ENCODE measurements around the gene SLC16A5. TPM values are rescaled to one million over a fixed set of nuclear protein-coding genes. Genes with fewer than 3 reads are reported as not detected.

SLC16A5 gene
- total RNA-seq, 4 donors from 2014 or later = 65.9 to 94.6 (median 79.5) TPM

GRCh38 chr17:75147878-75148546 lies 60.3 kb downstream of the SLC16A5 start:
- intact Hi-C loops (cut with DNase I; ENCODE audit: low total_unique reads) = no loop called here
- WGBS, 2 donors (ENCODE audit: low coverage in 1 of 2) = 68 to 74% methylated on average over 3 to 6 of the region's 6 CpGs
- in situ Hi-C loops (cut with MboI; ENCODE audit: low pct_ligation_motif_present in 1 of 4, low pct_unique_long_range_greater_than_20kb in 1 of 4, low sequenced_read_pairs in 3 of 4) = no loop called here
- H3K36me3 ChIP-seq = peaks cover 0 to 22% (median 9%) of the 10 kb centered on the region in 4 donors
- H3K4me1 ChIP-seq = peaks cover 6 to 29% (median 19%) of the 10 kb centered on the region in 4 donors
- no peak for TF ChIP-seq EP300 (IDR thresholded peaks at IDR 0.05; ENCODE audit: low read depth)
- no peak for TF ChIP-seq CTCF (IDR thresholded peaks at IDR 0.05)
- peak; percentile 10 for TF ChIP-seq POLR2A (IDR thresholded peaks at IDR 0.05)
- TF ChIP-seq POLR2AphosphoS5 (IDR thresholded peaks at IDR 0.05) = peak in 2 of 3 donors; percentile 12 to 46
- H3K4me3 ChIP-seq = no peak overlapping the region
- H3K27ac ChIP-seq = peak overlapping the region; percentile 74 to 78 (median 76)
- H3K27me3 ChIP-seq = no peaks in the 10 kb centered on the region
- peak; percentile 23 for DNase-seq
- H3K9me3 ChIP-seq = no peaks in the 10 kb centered on the region

- TF ChIP-seq EP300 (IDR thresholded peaks at IDR 0.05; ENCODE audit: low read depth) = no peak
- H3K4me3 ChIP-seq = no peak overlapping the region
- no peaks in the 10 kb centered on the region for H3K27me3 ChIP-seq
- H3K4me1 ChIP-seq = peaks cover 11 to 42% (median 31%) of the 10 kb centered on the region in 4 donors
- in situ Hi-C loops (cut with MboI; ENCODE audit: low pct_ligation_motif_present in 1 of 4, low pct_unique_long_range_greater_than_20kb in 1 of 4, low sequenced_read_pairs in 3 of 4) = no loop called here
- H3K9me3 ChIP-seq = no peaks in the 10 kb centered on the region
- peaks cover 0 to 4% (median 0%) of the 10 kb centered on the region in 4 donors for H3K36me3 ChIP-seq
- WGBS, 2 donors (ENCODE audit: low coverage in 1 of 2) = 77 to 78% methylated on average over 5 to 6 of the region's 6 CpGs
- no peak for DNase-seq
- intact Hi-C loops (cut with DNase I; ENCODE audit: low total_unique reads) = no loop called here
- no peak overlapping the region for H3K27ac ChIP-seq
Observed at GRCh38 chr17:75151930-75152329, 64.2 kb downstream of the SLC16A5 start.

GRCh38 chr17:75152523-75152921 lies 64.8 kb downstream of the SLC16A5 start:
- 77 to 86% methylated on average over 6 of the region's 6 CpGs for WGBS, 2 donors (ENCODE audit: low coverage in 1 of 2)
- in situ Hi-C loops (cut with MboI; ENCODE audit: low pct_ligation_motif_present in 1 of 4, low pct_unique_long_range_greater_than_20kb in 1 of 4, low sequenced_read_pairs in 3 of 4) = no loop called here
- intact Hi-C loops (cut with DNase I; ENCODE audit: low total_unique reads) = no loop called here
- no peaks in the 10 kb centered on the region for H3K9me3 ChIP-seq
- TF ChIP-seq POLR2A (IDR thresholded peaks at IDR 0.05) (no peak), CTCF (IDR thresholded peaks at IDR 0.05) (no peak), EP300 (IDR thresholded peaks at IDR 0.05; ENCODE audit: low read depth) (no peak), POLR2AphosphoS5 (IDR thresholded peaks at IDR 0.05) (no peak)
- H3K4me1 ChIP-seq = peaks cover 9 to 39% (median 30%) of the 10 kb centered on the region in 4 donors
- H3K4me3 ChIP-seq = peak overlapping the region in 1 of 4 donors; percentile 84
- no peak for DNase-seq
- no peaks in the 10 kb centered on the region for H3K27me3 ChIP-seq
- no peaks in the 10 kb centered on the region for H3K36me3 ChIP-seq
- H3K27ac ChIP-seq = no peak overlapping the region

- DNase-seq = peak; percentile 76
- in situ Hi-C loops (cut with MboI; ENCODE audit: low pct_ligation_motif_present in 1 of 4, low pct_unique_long_range_greater_than_20kb in 1 of 4, low sequenced_read_pairs in 3 of 4) = no loop called here
- TF ChIP-seq EP300 (IDR thresholded peaks at IDR 0.05; ENCODE audit: low read depth) = no peak
- TF ChIP-seq POLR2A (IDR thresholded peaks at IDR 0.05) = peak; percentile 54
- peak; percentile 42 to 72 (median 70) for TF ChIP-seq POLR2AphosphoS5 (IDR thresholded peaks at IDR 0.05)
- TF ChIP-seq CTCF (IDR thresholded peaks at IDR 0.05) = no peak
- H3K36me3 ChIP-seq = no peaks in the 10 kb centered on the region
- H3K4me3 ChIP-seq = peak overlapping the region; percentile 84 to 97 (median 91)
- no peaks in the 10 kb centered on the region for H3K27me3 ChIP-seq
- peak overlapping the region; percentile 89 to 91 (median 90) for H3K27ac ChIP-seq
- H3K4me1 ChIP-seq = peaks cover 7 to 33% (median 27%) of the 10 kb centered on the region in 4 donors
- WGBS, 2 donors (ENCODE audit: low coverage in 1 of 2) = 7 to 20% methylated on average over 2 to 28 of the region's 28 CpGs
- no peaks in the 10 kb centered on the region for H3K9me3 ChIP-seq
- intact Hi-C loops (cut with DNase I; ENCODE audit: low total_unique reads) = no loop called here
Observed at GRCh38 chr17:75152922-75153779, 65.4 kb downstream of the SLC16A5 start.
